GM13977 (cell line): ENCODE data around the gene FEM1B.

Experiments used
- DNase-seq: peaks from one replicate; pipeline ENCODE4 v3.0.0; 2012; ENCODE audit warnings: low spot score
- CTCF ChIP-seq: IDR thresholded peaks from 2 replicates; pipeline ENCODE4 v1.5.1; 2012; ENCODE audit warnings: mild to moderate bottlenecking, control low read depth; ENCODE audit not compliant: insufficient read depth; ENCODE audit errors: extremely low read depth, missing control alignments
- in situ Hi-C: fragments of 300-500 bp; cut with MboI; formaldehyde crosslinking; loops from one replicate; pipeline ENCODE4 v1.12.0; 2022; ENCODE audit warnings: low sequenced_read_pairs, low pct_unique_long_range_greater_than_20kb, mixed read lengths, inconsistent platforms; ENCODE audit not compliant: unreplicated experiment

Gene FEM1B

GRCh38 chr15:68289621-68290352 lies 12.2 kb downstream of the FEM1B start:
- no peak for TF ChIP-seq CTCF
- in situ Hi-C loops: no loop called here

GRCh38 chr15:68290715-68291114 lies 13.2 kb downstream of the FEM1B start:
- in situ Hi-C loops: no loop called here
- DNase-seq: no peak
- TF ChIP-seq CTCF: no peak

More at GRCh38 chr15:68289621-68290352, 12.2 kb downstream of the FEM1B start:
- DNase-seq: no peak

- in situ Hi-C loops: no loop called here
- no peak for DNase-seq
- no peak for TF ChIP-seq CTCF
Measured at GRCh38 chr15:68292157-68292781, 14.7 kb downstream of the FEM1B start.

GRCh38 chr15:68292967-68293366 lies 15.4 kb downstream of the FEM1B start:
- TF ChIP-seq CTCF: no peak
- in situ Hi-C loops: no loop called here
- no peak for DNase-seq

GRCh38 chr15:68295014-68295805 lies 17.7 kb downstream of the FEM1B start:
- in situ Hi-C loops: no loop called here
- no peak for TF ChIP-seq CTCF
- DNase-seq: no peak

- no peak for DNase-seq
- in situ Hi-C loops: no loop called here
- TF ChIP-seq CTCF: no peak
Measured at GRCh38 chr15:68298336-68298735, 20.8 kb downstream of the FEM1B start.
